Ascending aorta (tissue), 2 donors: ENCODE results near the gene RETREG2. TPM values are rescaled to one million over a fixed set of nuclear protein-coding genes. Genes with fewer than 3 reads are reported as not detected.
A peak's percentile ranks its signal among the peaks of the same experiment; 100 is the strongest.

Source experiments
- DNase-seq, 2 donors: peaks; one replicate each; pipeline ENCODE4 v3.0.0-alpha.2; 2019; ENCODE audit warnings: low spot score in 2 of 2
- H3K27ac ChIP-seq, 2 donors: fragments of 200-600 bp; sonication (generic); one replicate each; pipeline ENCODE4 v1.5.1; 2016 to 2017; ENCODE audit warnings: mild to moderate bottlenecking in 1 of 2
- H3K27me3 ChIP-seq: fragments of 200-600 bp; sonication (generic); one replicate; pipeline ENCODE4 v1.5.1; 2017
- H3K36me3 ChIP-seq, 2 donors: fragments of 200-600 bp; sonication (generic); one replicate each; pipeline ENCODE4 v1.5.1; 2016
- H3K4me1 ChIP-seq, 2 donors: fragments of 200-600 bp; sonication (generic); one replicate each; pipeline ENCODE4 v1.5.1; 2016 to 2017; ENCODE audit warnings: mild to moderate bottlenecking in 1 of 2
- H3K4me3 ChIP-seq, 2 donors: fragments of 200-600 bp; sonication (generic); one replicate each; pipeline ENCODE4 v1.5.1; 2016 to 2017; ENCODE audit warnings: mild to moderate bottlenecking in 1 of 2
- H3K9me3 ChIP-seq, 2 donors: fragments of 200-600 bp; sonication (generic); one replicate each; pipeline ENCODE4 v1.5.1; 2016
- intact Hi-C: fragments of 100-400 bp; cut with DNase I; formaldehyde crosslinking; loops from one replicate; pipeline ENCODE4 v1.15.1; 2023
- total RNA-seq: library from RNA; depleted of rRNA; stranded (reverse); fragments of >200 nt; gene quantifications from one replicate; pipeline ENCODE4 v1.1.0, GENCODE V29; 2016
- TF ChIP-seq, protein P1 (sequence below), 3 experiments: fragments of 200-600 bp in 2 of 3; fragments of 450-650 bp in 1 of 3; sonication (generic) in 2 of 3; IDR thresholded peaks; one replicate each; pipeline ENCODE4 v1.5.1; 2016 to 2019; ENCODE audit warnings: antibody characterized with exemption in 3 of 3, mild to moderate bottlenecking in 1 of 3, moderate library complexity in 1 of 3

RETREG2 gene
- total RNA-seq, 1 donor from 2014 or later = 83.5 TPM

DNA sequence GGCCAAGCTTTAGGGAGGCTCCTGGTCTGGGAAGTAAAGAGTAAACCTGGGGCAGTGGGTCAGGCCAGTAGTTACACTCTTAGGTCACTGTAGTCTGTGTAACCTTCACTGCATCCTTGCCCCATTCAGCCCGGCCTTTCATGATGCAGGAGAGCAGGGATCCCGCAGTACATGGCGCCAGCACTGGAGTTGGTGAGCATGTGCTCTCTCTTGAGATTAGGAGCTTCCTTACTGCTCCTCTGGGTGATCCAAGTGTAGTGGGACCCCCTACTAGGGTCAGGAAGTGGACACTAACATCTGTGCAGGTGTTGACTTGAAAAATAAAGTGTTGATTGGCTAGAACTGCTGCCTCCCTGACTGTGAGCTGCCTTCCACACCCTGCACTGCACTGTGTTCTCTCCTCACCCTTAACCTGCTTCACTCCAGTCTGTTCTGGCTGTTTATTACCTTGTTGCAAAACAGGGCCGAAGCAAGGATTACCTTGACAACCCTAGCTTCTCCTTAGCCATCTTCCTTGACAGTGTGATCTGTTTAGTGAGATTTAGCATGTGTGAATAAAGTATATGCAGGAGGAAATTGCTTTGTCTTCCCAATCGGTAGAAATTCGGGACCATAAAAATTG, 5.2 kb downstream of the RETREG2 start:
- no peaks in the 10 kb centered on the region for H3K9me3 ChIP-seq
- TF ChIP-seq, protein P1, sequence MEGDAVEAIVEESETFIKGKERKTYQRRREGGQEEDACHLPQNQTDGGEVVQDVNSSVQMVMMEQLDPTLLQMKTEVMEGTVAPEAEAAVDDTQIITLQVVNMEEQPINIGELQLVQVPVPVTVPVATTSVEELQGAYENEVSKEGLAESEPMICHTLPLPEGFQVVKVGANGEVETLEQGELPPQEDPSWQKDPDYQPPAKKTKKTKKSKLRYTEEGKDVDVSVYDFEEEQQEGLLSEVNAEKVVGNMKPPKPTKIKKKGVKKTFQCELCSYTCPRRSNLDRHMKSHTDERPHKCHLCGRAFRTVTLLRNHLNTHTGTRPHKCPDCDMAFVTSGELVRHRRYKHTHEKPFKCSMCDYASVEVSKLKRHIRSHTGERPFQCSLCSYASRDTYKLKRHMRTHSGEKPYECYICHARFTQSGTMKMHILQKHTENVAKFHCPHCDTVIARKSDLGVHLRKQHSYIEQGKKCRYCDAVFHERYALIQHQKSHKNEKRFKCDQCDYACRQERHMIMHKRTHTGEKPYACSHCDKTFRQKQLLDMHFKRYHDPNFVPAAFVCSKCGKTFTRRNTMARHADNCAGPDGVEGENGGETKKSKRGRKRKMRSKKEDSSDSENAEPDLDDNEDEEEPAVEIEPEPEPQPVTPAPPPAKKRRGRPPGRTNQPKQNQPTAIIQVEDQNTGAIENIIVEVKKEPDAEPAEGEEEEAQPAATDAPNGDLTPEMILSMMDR (IDR thresholded peaks at IDR 0.05) = no peak
- peaks cover 40 to 47% of the 10 kb centered on the region in 2 donors for H3K36me3 ChIP-seq
- intact Hi-C loops = no loop called here
- no peak overlapping the region for H3K4me3 ChIP-seq
- H3K27ac ChIP-seq = no peak overlapping the region
- peaks cover 4 to 12% of the 10 kb centered on the region in 2 donors for H3K4me1 ChIP-seq
- no peaks in the 10 kb centered on the region for H3K27me3 ChIP-seq
- peak in 1 of 2 donors; percentile 59 for DNase-seq

DNA sequence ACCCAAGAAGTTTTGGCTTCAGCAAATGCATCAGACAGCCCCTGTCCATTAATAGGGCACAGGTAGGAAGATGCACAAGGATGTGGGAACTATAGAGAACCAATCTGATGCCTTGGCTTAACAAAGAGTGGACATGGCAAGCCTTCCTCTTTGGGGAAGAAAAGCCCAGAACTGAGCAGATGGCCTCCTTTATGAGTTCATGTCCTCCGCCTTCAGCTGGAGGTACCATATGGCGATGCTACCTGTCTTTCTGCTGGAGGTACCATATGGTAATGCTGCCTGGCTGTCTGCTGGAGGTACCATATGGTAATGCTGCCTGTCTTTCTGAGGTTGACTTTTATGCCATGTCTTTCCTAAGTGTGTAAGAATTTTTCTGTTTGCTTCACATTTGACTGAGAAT, 6.0 kb downstream of the RETREG2 start:
- DNase-seq = peak in 1 of 2 donors; percentile 18
- no peaks in the 10 kb centered on the region for H3K9me3 ChIP-seq
- TF ChIP-seq, protein P1 (IDR thresholded peaks at IDR 0.05) = no peak
- no peak overlapping the region for H3K27ac ChIP-seq
- peaks cover 0 to 6% of the 10 kb centered on the region in 2 donors for H3K4me1 ChIP-seq
- H3K4me3 ChIP-seq = no peak overlapping the region
- H3K27me3 ChIP-seq = no peaks in the 10 kb centered on the region
- intact Hi-C loops = no loop called here
- peaks cover 40 to 47% of the 10 kb centered on the region in 2 donors for H3K36me3 ChIP-seq

DNA sequence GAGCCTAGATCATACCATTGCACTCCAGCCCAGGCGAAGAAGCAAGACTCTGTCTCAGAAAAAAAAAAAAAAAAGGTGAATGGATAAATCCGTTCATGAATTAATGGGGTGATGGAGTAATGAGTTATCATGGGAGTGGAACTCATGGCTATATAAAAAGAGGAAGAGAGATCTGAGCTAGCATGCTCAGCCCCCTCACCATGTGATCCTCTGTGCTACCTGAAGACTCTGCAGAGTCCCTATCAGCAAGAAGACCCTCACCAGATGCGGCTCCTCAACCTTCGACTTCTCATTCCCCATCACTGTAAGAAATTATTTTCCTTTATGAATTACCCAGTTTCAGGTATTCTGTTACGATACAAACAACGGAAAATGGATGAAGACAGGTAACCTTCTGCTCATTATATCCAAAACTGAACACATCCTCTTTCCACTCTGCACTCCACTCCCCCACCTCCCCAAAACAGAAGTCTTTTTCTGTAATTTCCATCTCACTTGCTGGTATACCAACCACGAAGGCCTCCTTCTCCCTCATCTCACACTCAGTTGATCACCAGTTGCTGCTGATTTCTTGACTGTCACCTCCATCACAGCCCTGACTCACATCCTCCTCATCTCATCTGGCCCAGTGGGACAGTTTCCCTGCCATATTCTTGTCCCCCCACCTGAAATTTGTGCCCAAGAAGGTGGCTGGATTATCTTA, 8.8 kb downstream of the RETREG2 start:
- Histone ChIP-seq H3K27me3 (no peaks in the 10 kb centered on the region), H3K9me3 (no peaks in the 10 kb centered on the region), H3K27ac (no peak overlapping the region), H3K4me1 (no peaks in the 10 kb centered on the region), H3K4me3 (no peak overlapping the region), H3K36me3 (peaks cover 16 to 23% of the 10 kb centered on the region in 2 donors)
- peak in 1 of 2 donors; percentile 27 for DNase-seq
- intact Hi-C loops = no loop called here
- TF ChIP-seq, protein P1 (IDR thresholded peaks at IDR 0.05) = no peak

DNA sequence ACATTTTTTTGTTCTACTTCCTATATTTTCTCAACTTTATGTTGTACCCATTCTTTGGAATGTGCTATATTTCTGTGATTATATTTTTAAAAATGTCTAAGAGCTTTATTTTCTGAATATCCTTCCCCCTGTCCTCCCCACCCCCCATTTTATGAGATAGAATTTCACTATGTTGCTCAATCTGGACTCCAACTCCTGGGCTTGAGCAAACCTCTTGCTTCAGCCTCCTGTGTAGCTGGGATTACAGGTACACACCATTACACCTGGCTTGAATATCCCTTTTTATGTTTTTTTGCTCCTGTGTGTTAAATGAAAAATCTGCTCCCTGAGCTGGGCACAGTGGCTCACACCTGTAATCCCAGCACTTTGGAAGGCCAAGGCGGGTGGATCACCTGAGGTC, 19.3 kb downstream of the RETREG2 start:
- DNase-seq = no peak
- H3K27me3 ChIP-seq = no peaks in the 10 kb centered on the region
- intact Hi-C loops = no loop called here
- no peaks in the 10 kb centered on the region for H3K4me1 ChIP-seq
- H3K27ac ChIP-seq = no peak overlapping the region
- TF ChIP-seq, protein P1 (IDR thresholded peaks at IDR 0.05) = no peak
- no peak overlapping the region for H3K4me3 ChIP-seq
- no peaks in the 10 kb centered on the region for H3K9me3 ChIP-seq
- H3K36me3 ChIP-seq = no peaks in the 10 kb centered on the region

DNA sequence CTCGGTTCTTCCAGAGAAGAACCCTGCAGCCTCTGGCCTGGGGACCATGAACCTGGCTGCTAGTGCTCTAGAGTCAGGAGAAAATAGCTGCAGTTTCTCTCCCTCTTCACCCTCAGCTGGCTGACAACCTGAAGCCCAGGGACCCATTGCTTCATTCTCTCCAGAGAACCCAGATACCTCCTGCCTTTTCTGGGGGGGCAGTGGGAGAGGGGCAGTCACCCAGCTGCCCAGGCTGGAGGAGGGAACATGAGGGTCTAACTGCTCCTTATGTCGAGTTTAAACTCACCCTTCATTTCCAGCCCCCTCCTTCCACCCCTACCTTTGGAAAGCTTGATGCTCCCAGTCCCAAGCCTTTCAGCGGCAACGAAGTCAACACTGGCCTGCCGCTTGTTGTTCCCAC, 20.9 kb downstream of the RETREG2 start:
- Histone ChIP-seq H3K36me3 (no peaks in the 10 kb centered on the region), H3K4me1 (no peaks in the 10 kb centered on the region), H3K4me3 (no peak overlapping the region), H3K27me3 (no peaks in the 10 kb centered on the region), H3K27ac (no peak overlapping the region), H3K9me3 (no peaks in the 10 kb centered on the region)
- TF ChIP-seq, protein P1 (IDR thresholded peaks at IDR 0.05) = no peak
- intact Hi-C loops = no loop called here
- DNase-seq = peak in 1 of 2 donors; percentile 39
